SJCRH30 (cell line): ENCODE measurements around the gene DNAJC28. TPM values are rescaled to one million over a fixed set of nuclear protein-coding genes. Genes with fewer than 3 reads are reported as not detected.

Experiments
- DNase-seq, 2 experiments: peaks; one replicate each; pipeline ENCODE4 v3.0.0-alpha.2; 2015 to 2020
- H3K27ac ChIP-seq: fragments of 250-450 bp; sonication (Bioruptor Pico); 2 replicates; pipeline ENCODE4 v1.5.1; 2020; ENCODE audit warnings: mild to moderate bottlenecking, moderate library complexity
- H3K27me3 ChIP-seq: fragments of 250-450 bp; sonication (Bioruptor Pico); 2 replicates; pipeline ENCODE4 v1.5.1; 2020; ENCODE audit warnings: mild to moderate bottlenecking, moderate library complexity
- H3K36me3 ChIP-seq: fragments of 250-450 bp; sonication (Bioruptor Pico); 2 replicates; pipeline ENCODE4 v1.5.1; 2020; ENCODE audit warnings: mild to moderate bottlenecking, moderate library complexity
- H3K4me1 ChIP-seq: fragments of 250-450 bp; sonication (Bioruptor Pico); 2 replicates; pipeline ENCODE4 v1.5.1; 2020; ENCODE audit warnings: mild to moderate bottlenecking, moderate library complexity
- H3K4me3 ChIP-seq: fragments of 250-450 bp; sonication (Bioruptor Pico); 2 replicates; pipeline ENCODE4 v1.5.1; 2020; ENCODE audit warnings: mild to moderate bottlenecking, moderate library complexity
- H3K9me3 ChIP-seq: fragments of 250-450 bp; sonication (Bioruptor Pico); replicated peaks from 2 replicates; pipeline ENCODE4 v1.5.1; 2020; ENCODE audit warnings: mild to moderate bottlenecking, moderate library complexity
- total RNA-seq: library from RNA; depleted of rRNA; stranded (reverse); fragments of >200 nt; shearing (Covaris generic); gene quantifications from 2 replicates; pipeline ENCODE4 v1.2.3, GENCODE V29; 2014

Gene DNAJC28
- total RNA-seq, 1 experiment from 2014 or later = 2.0 TPM

- DNase-seq = no peak
- no peak overlapping the region for H3K27ac ChIP-seq
- H3K4me1 ChIP-seq = no peaks in the 10 kb centered on the region
- no peaks in the 10 kb centered on the region for H3K36me3 ChIP-seq
- H3K4me3 ChIP-seq = no peak overlapping the region
- H3K9me3 ChIP-seq = no peaks in the 10 kb centered on the region
- H3K27me3 ChIP-seq = no peaks in the 10 kb centered on the region
Measured at GRCh38 chr21:33496345-33496744, 4.8 kb upstream of the DNAJC28 start.

GRCh38 chr21:33495743-33496142 is 4.2 kb upstream of the DNAJC28 start:
- H3K27me3 ChIP-seq = no peaks in the 10 kb centered on the region
- H3K9me3 ChIP-seq = no peaks in the 10 kb centered on the region
- no peaks in the 10 kb centered on the region for H3K36me3 ChIP-seq

GRCh38 chr21:33493756-33494155 is 2.2 kb upstream of the DNAJC28 start:
- Histone ChIP-seq H3K27me3 (no peaks in the 10 kb centered on the region), H3K4me3 (no peak overlapping the region), H3K36me3 (no peaks in the 10 kb centered on the region), H3K9me3 (no peaks in the 10 kb centered on the region), H3K27ac (no peak overlapping the region), H3K4me1 (no peaks in the 10 kb centered on the region)
- DNase-seq = no peak

More at GRCh38 chr21:33495743-33496142, 4.2 kb upstream of the DNAJC28 start:
- Histone ChIP-seq H3K4me1 (no peaks in the 10 kb centered on the region), H3K27ac (no peak overlapping the region), H3K4me3 (no peak overlapping the region)
- DNase-seq = no peak

GRCh38 chr21:33492571-33492970 is 1.1 kb upstream of the DNAJC28 start:
- Histone ChIP-seq H3K9me3 (no peaks in the 10 kb centered on the region), H3K27ac (no peak overlapping the region), H3K27me3 (no peaks in the 10 kb centered on the region), H3K36me3 (no peaks in the 10 kb centered on the region), H3K4me3 (no peak overlapping the region), H3K4me1 (no peaks in the 10 kb centered on the region)
- DNase-seq = no peak

- Histone ChIP-seq H3K4me3 (peak overlapping the region; percentile 94), H3K27me3 (no peaks in the 10 kb centered on the region), H3K9me3 (no peaks in the 10 kb centered on the region), H3K4me1 (no peaks in the 10 kb centered on the region), H3K27ac (no peak overlapping the region), H3K36me3 (no peaks in the 10 kb centered on the region)
- DNase-seq = no peak
Measured at GRCh38 chr21:33490991-33491372, 534 bp downstream of the DNAJC28 start.

GRCh38 chr21:33488936-33489335 is 2.6 kb downstream of the DNAJC28 start:
- Histone ChIP-seq H3K36me3 (no peaks in the 10 kb centered on the region), H3K4me1 (no peaks in the 10 kb centered on the region), H3K27me3 (no peaks in the 10 kb centered on the region), H3K4me3 (no peak overlapping the region), H3K27ac (no peak overlapping the region), H3K9me3 (no peaks in the 10 kb centered on the region)
- no peak for DNase-seq

GRCh38 chr21:33487996-33488395 is 3.5 kb downstream of the DNAJC28 start:
- Histone ChIP-seq H3K4me1 (no peaks in the 10 kb centered on the region), H3K27me3 (no peaks in the 10 kb centered on the region), H3K9me3 (no peaks in the 10 kb centered on the region), H3K27ac (no peak overlapping the region), H3K36me3 (no peaks in the 10 kb centered on the region), H3K4me3 (no peak overlapping the region)
- DNase-seq = no peak

GRCh38 chr21:33481314-33481943 is 10.1 kb downstream of the DNAJC28 start:
- Histone ChIP-seq H3K4me1 (no peaks in the 10 kb centered on the region; the same call in 1 of the 2 replicates), H3K9me3 (no peaks in the 10 kb centered on the region), H3K4me3 (no peak overlapping the region), H3K27ac (no peak overlapping the region), H3K27me3 (no peaks in the 10 kb centered on the region), H3K36me3 (no peaks in the 10 kb centered on the region)
- no peak for DNase-seq

GRCh38 chr21:33480481-33481103 is 10.9 kb downstream of the DNAJC28 start:
- DNase-seq = no peak
- H3K4me3 ChIP-seq = peak overlapping the region; percentile 76
- H3K36me3 ChIP-seq = no peaks in the 10 kb centered on the region
- no peaks in the 10 kb centered on the region; the same call in 1 of the 2 replicates for H3K4me1 ChIP-seq
- H3K27me3 ChIP-seq = no peaks in the 10 kb centered on the region
- peak overlapping the region; percentile 35; the same call in 1 of the 2 replicates for H3K27ac ChIP-seq
- H3K9me3 ChIP-seq = no peaks in the 10 kb centered on the region

- peak; percentile 94 to 96 for DNase-seq
- H3K4me3 ChIP-seq = peak within 1 kb of the TSS; percentile 76
- no peaks in the 10 kb centered on the region for H3K27me3 ChIP-seq
- no peaks in the 10 kb centered on the region; the same call in 1 of the 2 replicates for H3K4me1 ChIP-seq
- no peaks in the 10 kb centered on the region for H3K9me3 ChIP-seq
- no peaks in the 10 kb centered on the region for H3K36me3 ChIP-seq
- peak within 1 kb of the TSS; percentile 35; the same call in 1 of the 2 replicates for H3K27ac ChIP-seq
Measured at GRCh38 chr21:33479679-33480480, 11.6 kb downstream of the DNAJC28 start, which contains the start of gene TMEM50B. TMEM50B (minus strand) TSS chr21:33479974; CDS start chr21:33468885, 11,089 bp downstream.

- Histone ChIP-seq H3K27me3 (no peaks in the 10 kb centered on the region), H3K27ac (peak overlapping the region; percentile 32; the same call in 1 of the 2 replicates), H3K36me3 (no peaks in the 10 kb centered on the region), H3K4me1 (no peaks in the 10 kb centered on the region; the same call in 1 of the 2 replicates), H3K9me3 (no peaks in the 10 kb centered on the region), H3K4me3 (peak overlapping the region; percentile 76)
- peak; percentile 25 to 53 for DNase-seq
Measured at GRCh38 chr21:33478935-33479678, 12.4 kb downstream of the DNAJC28 start.

GRCh38 chr21:33478182-33478581 is 13.3 kb downstream of the DNAJC28 start:
- no peak for DNase-seq
- no peaks in the 10 kb centered on the region for H3K27me3 ChIP-seq
- H3K36me3 ChIP-seq = no peaks in the 10 kb centered on the region; the same call in 1 of the 2 replicates
- H3K4me3 ChIP-seq = peak overlapping the region; percentile 76
- H3K9me3 ChIP-seq = peaks cover 5% of the 10 kb centered on the region
- no peak overlapping the region for H3K27ac ChIP-seq
- H3K4me1 ChIP-seq = no peaks in the 10 kb centered on the region; the same call in 1 of the 2 replicates

- no peak for DNase-seq
- Histone ChIP-seq H3K9me3 (peaks cover 5% of the 10 kb centered on the region), H3K27me3 (no peaks in the 10 kb centered on the region), H3K4me3 (no peak overlapping the region), H3K4me1 (no peaks in the 10 kb centered on the region; the same call in 1 of the 2 replicates), H3K27ac (no peak overlapping the region), H3K36me3 (no peaks in the 10 kb centered on the region; the same call in 1 of the 2 replicates)
Measured at GRCh38 chr21:33477066-33477465, 14.4 kb downstream of the DNAJC28 start.

- Histone ChIP-seq H3K4me3 (no peak overlapping the region), H3K9me3 (peaks cover 5% of the 10 kb centered on the region), H3K27me3 (no peaks in the 10 kb centered on the region), H3K27ac (no peak overlapping the region), H3K36me3 (no peaks in the 10 kb centered on the region; the same call in 1 of the 2 replicates), H3K4me1 (no peaks in the 10 kb centered on the region; the same call in 1 of the 2 replicates)
- no peak for DNase-seq
Measured at GRCh38 chr21:33473344-33473743, 18.2 kb downstream of the DNAJC28 start.
